GM19455 (cell line): ENCODE data around the gene SEMA6D.

Experiments
- ATAC-seq: cut with Tn5 transposase; IDR thresholded peaks from one replicate; pipeline ENCODE4 v1.9.1; 2021; ENCODE audit not compliant: unreplicated experiment

Gene SEMA6D

DNA sequence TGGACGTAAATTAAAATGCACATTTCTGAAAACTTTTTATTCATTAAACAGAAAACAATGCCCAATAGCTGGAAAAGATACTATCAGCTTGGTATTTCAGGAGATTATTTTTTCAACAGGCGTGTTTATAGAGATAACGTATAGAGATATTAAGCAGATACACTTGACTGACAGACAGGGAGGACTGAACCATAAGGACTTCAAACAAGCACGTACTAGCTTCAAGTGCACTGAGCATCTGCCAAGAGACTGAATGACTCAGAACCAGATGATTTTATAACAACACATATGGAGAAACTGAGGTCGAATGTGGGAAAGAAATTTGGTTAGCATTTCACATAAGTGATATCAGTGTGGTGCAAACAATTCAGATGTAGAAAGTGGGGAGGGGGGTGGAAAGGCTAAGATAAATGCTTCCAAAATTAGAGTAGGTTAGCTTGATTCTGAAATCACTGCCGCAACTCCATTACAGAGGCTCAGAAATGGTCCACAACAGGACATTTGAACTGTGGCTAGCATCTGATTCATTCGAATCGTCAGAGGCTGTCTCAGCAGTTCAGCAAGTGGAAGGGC is 103.5 kb downstream of the SEMA6D start:
- ATAC-seq, result no peak

DNA sequence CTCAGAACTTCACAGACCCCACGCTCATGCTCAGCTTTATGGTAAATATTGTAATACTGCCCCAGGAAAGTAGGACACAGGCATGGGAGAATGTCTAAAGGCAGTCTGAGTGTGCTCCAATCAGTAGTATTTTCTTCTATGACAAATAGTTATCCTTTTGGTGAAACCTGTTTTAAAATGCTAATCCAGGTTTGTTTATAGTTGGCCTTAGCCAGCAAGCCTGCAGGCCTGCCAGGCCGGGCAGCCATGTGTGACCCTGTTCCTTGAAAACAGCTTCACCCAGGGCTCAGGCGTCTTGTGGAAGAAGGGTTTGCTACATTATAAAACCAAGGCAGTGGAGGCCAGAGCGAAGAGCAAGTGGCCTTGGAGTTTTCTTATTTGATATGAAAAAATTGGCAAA is 104.7 kb downstream of the SEMA6D start:
- no peak for ATAC-seq
